Activated T-cell treated with anti-CD3 and anti-CD28 coated beads, Interleukin-2, amount 50 U/mL, for 72 hours (primary cell): ENCODE data around the gene DNAJB8. TPM values are rescaled to one million over a fixed set of nuclear protein-coding genes. Genes with fewer than 3 reads are reported as not detected.

ENCODE experiments used
- ATAC-seq, 2 donors: fragments of 150-1000 bp; cut with Tn5 transposase; replicated peaks in 1 of 2; 2 replicates each; pipeline ENCODE4 v1.10.0; 2021; ENCODE audit warnings: moderate library complexity in 2 of 2, mild to moderate bottlenecking in 1 of 2
- DNase-seq, 2 donors: peaks; one replicate each; pipeline ENCODE4 v3.0.0; 2021 to 2022; ENCODE audit warnings: mixed read lengths in 1 of 2
- H3K27ac Mint-ChIP-seq: one replicate; pipeline ENCODE4 v1.8.0; 2022; ENCODE audit warnings: mild to moderate bottlenecking, moderate library complexity, mixed read lengths
- H3K27me3 Mint-ChIP-seq: one replicate; pipeline ENCODE4 v1.8.0; 2022; ENCODE audit warnings: low read depth, mixed read lengths
- H3K36me3 Mint-ChIP-seq, 2 donors: one replicate each; pipeline ENCODE4 v1.8.0; 2022; ENCODE audit warnings: mixed read lengths in 2 of 2, mild to moderate bottlenecking in 1 of 2; ENCODE audit not compliant: insufficient read depth in 2 of 2
- H3K4me1 Mint-ChIP-seq: one replicate; pipeline ENCODE4 v1.8.0; 2022; ENCODE audit warnings: low read depth, mixed read lengths
- H3K4me3 Mint-ChIP-seq, 2 donors: one replicate each; pipeline ENCODE4 v1.8.0; 2022; ENCODE audit warnings: mild to moderate bottlenecking in 2 of 2, mixed read lengths in 2 of 2, moderate library complexity in 2 of 2
- H3K9me3 Mint-ChIP-seq, 2 donors: one replicate each; pipeline ENCODE4 v1.8.0; 2022; ENCODE audit warnings: mixed read lengths in 2 of 2
- total RNA-seq, 2 donors: library from RNA; stranded (reverse); gene quantifications; one replicate each; pipeline ENCODE4 v1.2.3, GENCODE V29; 2022

Gene DNAJB8
- total RNA-seq, 2 donors from 2014 or later = not detected

- H3K4me1 Mint-ChIP-seq = peaks cover 12% of the 10 kb centered on the region
- ATAC-seq = peak in 1 of 2 donors; percentile 7
- H3K27me3 Mint-ChIP-seq = peaks cover 35% of the 10 kb centered on the region
- no peaks in the 10 kb centered on the region for H3K9me3 Mint-ChIP-seq
- no peak overlapping the region for H3K27ac Mint-ChIP-seq
- H3K4me3 Mint-ChIP-seq = no peak overlapping the region
- no peaks in the 10 kb centered on the region for H3K36me3 Mint-ChIP-seq
- no peak for DNase-seq
Observed at GRCh38 chr3:128435561-128435960, 31.1 kb downstream of the DNAJB8 start.

GRCh38 chr3:128435058-128435457 lies 31.6 kb downstream of the DNAJB8 start:
- peaks cover 40% of the 10 kb centered on the region for H3K27me3 Mint-ChIP-seq
- DNase-seq = no peak

GRCh38 chr3:128434524-128434923 lies 32.2 kb downstream of the DNAJB8 start:
- H3K27me3 Mint-ChIP-seq = peaks cover 44% of the 10 kb centered on the region
- no peak overlapping the region for H3K27ac Mint-ChIP-seq
- no peaks in the 10 kb centered on the region for H3K9me3 Mint-ChIP-seq
- no peaks in the 10 kb centered on the region for H3K36me3 Mint-ChIP-seq
- ATAC-seq (no peak), DNase-seq (no peak)
- no peak overlapping the region for H3K4me3 Mint-ChIP-seq
- H3K4me1 Mint-ChIP-seq = peaks cover 12% of the 10 kb centered on the region

More at GRCh38 chr3:128435058-128435457, 31.6 kb downstream of the DNAJB8 start:
- Mint-ChIP-seq H3K36me3 (no peaks in the 10 kb centered on the region), H3K4me1 (peaks cover 12% of the 10 kb centered on the region), H3K4me3 (no peak overlapping the region), H3K27ac (no peak overlapping the region), H3K9me3 (no peaks in the 10 kb centered on the region)
- ATAC-seq = no peak

- H3K4me1 Mint-ChIP-seq = peaks cover 12% of the 10 kb centered on the region
- H3K4me3 Mint-ChIP-seq = no peak overlapping the region
- ATAC-seq = no peak
- no peak overlapping the region for H3K27ac Mint-ChIP-seq
- H3K9me3 Mint-ChIP-seq = no peaks in the 10 kb centered on the region
- peaks cover 37% of the 10 kb centered on the region for H3K27me3 Mint-ChIP-seq
- H3K36me3 Mint-ChIP-seq = no peaks in the 10 kb centered on the region
- DNase-seq = no peak
Observed at GRCh38 chr3:128433837-128434165, 32.9 kb downstream of the DNAJB8 start.

GRCh38 chr3:128432971-128433836 lies 33.5 kb downstream of the DNAJB8 start:
- ATAC-seq = peak; percentile 26 to 52
- H3K4me3 Mint-ChIP-seq = peak overlapping the region in 1 of 2 donors; percentile 20

GRCh38 chr3:128432301-128432970 lies 34.3 kb downstream of the DNAJB8 start:
- H3K4me1 Mint-ChIP-seq = peaks cover 12% of the 10 kb centered on the region
- no peaks in the 10 kb centered on the region for H3K36me3 Mint-ChIP-seq
- DNase-seq = no peak
- peaks cover 48% of the 10 kb centered on the region for H3K27me3 Mint-ChIP-seq
- peak overlapping the region; percentile 48 to 67 for H3K4me3 Mint-ChIP-seq
- no peak for ATAC-seq
- no peaks in the 10 kb centered on the region for H3K9me3 Mint-ChIP-seq
- no peak overlapping the region for H3K27ac Mint-ChIP-seq

More at GRCh38 chr3:128432971-128433836, 33.5 kb downstream of the DNAJB8 start:
- Mint-ChIP-seq H3K4me1 (peaks cover 12% of the 10 kb centered on the region), H3K27me3 (peaks cover 40% of the 10 kb centered on the region), H3K27ac (no peak overlapping the region), H3K36me3 (no peaks in the 10 kb centered on the region), H3K9me3 (no peaks in the 10 kb centered on the region)
- peak in 1 of 2 donors; percentile 13 for DNase-seq

- Mint-ChIP-seq H3K4me1 (peaks cover 12% of the 10 kb centered on the region), H3K27ac (no peak overlapping the region), H3K36me3 (no peaks in the 10 kb centered on the region), H3K27me3 (peaks cover 54% of the 10 kb centered on the region), H3K4me3 (peak overlapping the region; percentile 29 to 67), H3K9me3 (no peaks in the 10 kb centered on the region)
- ATAC-seq = no peak
- DNase-seq = no peak
Observed at GRCh38 chr3:128431803-128432300, 34.8 kb downstream of the DNAJB8 start.

- ATAC-seq (no peak), DNase-seq (no peak)
- Mint-ChIP-seq H3K4me1 (peaks cover 12% of the 10 kb centered on the region), H3K4me3 (no peak overlapping the region), H3K27me3 (peaks cover 54% of the 10 kb centered on the region), H3K9me3 (no peaks in the 10 kb centered on the region), H3K36me3 (no peaks in the 10 kb centered on the region), H3K27ac (no peak overlapping the region)
Observed at GRCh38 chr3:128430731-128431130, 36.0 kb downstream of the DNAJB8 start.

- no peaks in the 10 kb centered on the region for H3K9me3 Mint-ChIP-seq
- ATAC-seq = no peak
- H3K27ac Mint-ChIP-seq = no peak overlapping the region
- H3K27me3 Mint-ChIP-seq = peaks cover 54% of the 10 kb centered on the region
- no peak overlapping the region for H3K4me3 Mint-ChIP-seq
- H3K36me3 Mint-ChIP-seq = no peaks in the 10 kb centered on the region
- no peak for DNase-seq
- peaks cover 12% of the 10 kb centered on the region for H3K4me1 Mint-ChIP-seq
Observed at GRCh38 chr3:128430301-128430700, 36.4 kb downstream of the DNAJB8 start.

GRCh38 chr3:128429751-128430150 lies 36.9 kb downstream of the DNAJB8 start:
- peaks cover 12% of the 10 kb centered on the region for H3K4me1 Mint-ChIP-seq
- H3K9me3 Mint-ChIP-seq = no peaks in the 10 kb centered on the region
- DNase-seq (no peak), ATAC-seq (no peak)
- no peak overlapping the region for H3K4me3 Mint-ChIP-seq
- H3K36me3 Mint-ChIP-seq = no peaks in the 10 kb centered on the region
- peaks cover 54% of the 10 kb centered on the region for H3K27me3 Mint-ChIP-seq
- H3K27ac Mint-ChIP-seq = no peak overlapping the region

GRCh38 chr3:128429275-128429674 lies 37.4 kb downstream of the DNAJB8 start:
- ATAC-seq (no peak), DNase-seq (no peak)
- Mint-ChIP-seq H3K27me3 (peaks cover 54% of the 10 kb centered on the region), H3K9me3 (no peaks in the 10 kb centered on the region), H3K27ac (no peak overlapping the region), H3K36me3 (no peaks in the 10 kb centered on the region), H3K4me3 (no peak overlapping the region), H3K4me1 (peaks cover 12% of the 10 kb centered on the region)

GRCh38 chr3:128427872-128428822 lies 38.5 kb downstream of the DNAJB8 start:
- H3K36me3 Mint-ChIP-seq = no peaks in the 10 kb centered on the region
- DNase-seq (no peak), ATAC-seq (no peak)
- no peak overlapping the region for H3K4me3 Mint-ChIP-seq
- peaks cover 47% of the 10 kb centered on the region for H3K27me3 Mint-ChIP-seq
- H3K27ac Mint-ChIP-seq = no peak overlapping the region
- H3K4me1 Mint-ChIP-seq = peaks cover 12% of the 10 kb centered on the region
- no peaks in the 10 kb centered on the region for H3K9me3 Mint-ChIP-seq
